ENCODE data around the gene DGCR8. TPM values are rescaled to one million over a fixed set of nuclear protein-coding genes. Genes with fewer than 3 reads are reported as not detected.

DGCR8 gene
- total RNA-seq, 1 experiment from 2014 or later: 41.7 TPM

DNA sequence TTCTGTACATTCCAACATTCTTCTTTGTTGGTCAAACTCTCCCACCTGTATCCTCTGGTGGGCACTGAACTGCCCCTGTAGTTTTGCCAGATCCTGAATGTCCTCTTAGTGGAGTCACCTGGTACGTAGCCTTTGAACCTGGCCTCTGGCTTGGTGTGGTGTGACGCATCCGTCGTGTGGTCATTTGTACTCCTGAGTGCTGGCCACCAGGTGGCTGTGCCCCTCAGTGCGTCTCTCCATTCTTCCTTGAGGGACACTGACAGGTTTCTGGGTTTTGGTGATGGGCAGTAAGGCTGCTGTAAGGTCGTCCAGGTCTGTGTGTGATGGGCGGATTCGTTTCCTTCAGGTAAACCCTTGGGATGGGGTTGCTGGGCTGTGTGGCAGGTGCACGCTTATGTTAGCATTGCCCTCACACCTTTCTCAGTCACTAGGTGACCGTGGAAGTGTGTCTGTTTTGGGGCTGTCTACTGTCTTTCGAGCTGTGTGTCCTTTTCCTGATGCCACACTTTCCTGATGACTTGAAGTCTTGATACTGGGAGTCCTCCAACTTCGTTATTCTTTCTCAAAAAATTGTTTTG, 22.3 kb downstream of the DGCR8 start:
- no peak overlapping the region for H3K4me3 ChIP-seq (ENCODE audit: low read length)
- H2AFZ ChIP-seq (ENCODE audit: low read length): no peak overlapping the region
- DNase-seq: no peak
- ChIA-PET CTCF (no interaction called here), POLR2A (ENCODE audit: unreplicated experiment) (no interaction called here)
- H3K27me3 ChIP-seq (ENCODE audit: low read length): no peaks in the 10 kb centered on the region
- BruUV-seq (replicated peaks): no TSS peak
- no peak for TF ChIP-seq EZH2 (IDR thresholded peaks at IDR 0.05; ENCODE audit: low read length, unreplicated experiment)
- TF ChIP-seq CTCF (conservative IDR thresholded peaks at IDR 0.05; ENCODE audit: low read depth, low read length): no peak; the same call in 1 of the 2 replicates
- no peak for TF ChIP-seq EZH2phosphoT487 (IDR thresholded peaks at IDR 0.05; ENCODE audit: borderline replicate concordance, low read length)
- H3K9me3 ChIP-seq (ENCODE audit: low read length): no peaks in the 10 kb centered on the region
- peaks cover 40% of the 10 kb centered on the region for H3K36me3 ChIP-seq (ENCODE audit: low read depth, low read length)
- H3K9ac ChIP-seq (ENCODE audit: low read length): no peak overlapping the region
- no peak overlapping the region for H3K4me2 ChIP-seq (ENCODE audit: low read length)
- no peaks in the 10 kb centered on the region for H3F3A ChIP-seq (ENCODE audit: low read length, unreplicated experiment)
- intact Hi-C loops (cut with micrococcal nuclease): no loop called here
- H3K27ac ChIP-seq (ENCODE audit: low read length): no peak overlapping the region
- no peaks in the 10 kb centered on the region for H3K4me1 ChIP-seq (ENCODE audit: insufficient read depth, low read length)
- peaks cover 20% of the 10 kb centered on the region for H3K79me2 ChIP-seq (ENCODE audit: low read length)
- no peaks in the 10 kb centered on the region for H3K9me2 ChIP-seq (replicated peaks; ENCODE audit: low read length)
- no peaks in the 10 kb centered on the region for H4K20me1 ChIP-seq (ENCODE audit: low read length)
- ATAC-seq: no peak

DNA sequence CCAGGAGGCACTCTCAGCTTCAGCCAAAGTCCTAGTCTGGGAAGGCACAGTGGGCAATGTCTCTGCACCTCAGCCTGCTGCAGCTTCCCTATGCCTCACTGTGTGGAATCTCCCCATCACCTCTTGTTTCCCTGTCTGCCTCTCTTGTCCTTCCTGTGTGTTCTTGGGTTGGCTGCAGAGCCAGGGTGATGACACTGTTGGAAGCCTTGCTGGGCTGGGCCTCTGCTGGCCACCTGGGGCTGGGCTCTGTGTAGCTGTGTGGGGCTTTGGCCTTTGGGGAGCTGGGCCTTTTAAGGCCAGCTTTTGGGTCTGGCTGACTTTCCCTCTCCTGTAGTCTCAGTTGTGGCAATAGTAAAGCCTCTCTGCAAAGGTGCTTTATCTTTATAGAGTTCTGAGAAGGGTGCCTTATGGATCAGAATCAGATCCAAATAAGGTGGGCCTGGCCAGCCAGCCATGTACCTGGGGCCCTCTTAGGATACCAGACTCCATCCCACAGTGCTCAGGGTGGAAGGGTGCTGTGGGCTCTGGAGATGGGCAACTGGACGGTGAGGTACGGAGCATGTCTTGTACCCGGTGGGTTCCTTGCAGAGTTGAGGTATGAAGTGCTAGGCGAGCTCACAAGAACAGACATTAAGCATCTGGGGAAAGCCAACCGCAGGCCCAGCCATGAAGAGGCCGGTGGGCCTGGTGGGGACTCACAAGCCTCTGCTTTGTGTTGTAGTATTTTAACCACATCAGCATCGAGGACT, 25.6 kb downstream of the DGCR8 start:
- ChIA-PET CTCF (no interaction called here), POLR2A (ENCODE audit: unreplicated experiment) (no interaction called here)
- intact Hi-C loops (cut with micrococcal nuclease): no loop called here
- Histone ChIP-seq H3K27ac (ENCODE audit: low read length) (no peak overlapping the region), H3K79me2 (ENCODE audit: low read length) (peaks cover 10% of the 10 kb centered on the region), H3K4me3 (ENCODE audit: low read length) (no peak overlapping the region), H3K9me3 (ENCODE audit: low read length) (no peaks in the 10 kb centered on the region), H3K4me2 (ENCODE audit: low read length) (no peak overlapping the region), H3K9me2 (replicated peaks; ENCODE audit: low read length) (no peaks in the 10 kb centered on the region), H3K9ac (ENCODE audit: low read length) (no peak overlapping the region), H3F3A (ENCODE audit: low read length, unreplicated experiment) (no peaks in the 10 kb centered on the region), H4K20me1 (ENCODE audit: low read length) (no peaks in the 10 kb centered on the region), H3K4me1 (ENCODE audit: insufficient read depth, low read length) (no peaks in the 10 kb centered on the region), H3K36me3 (ENCODE audit: low read depth, low read length) (peaks cover 26% of the 10 kb centered on the region), H2AFZ (ENCODE audit: low read length) (no peak overlapping the region), H3K27me3 (ENCODE audit: low read length) (no peaks in the 10 kb centered on the region)
- ATAC-seq (no peak), DNase-seq (no peak)
- no TSS peak for BruUV-seq (replicated peaks)
- no peak for TF ChIP-seq CTCF (conservative IDR thresholded peaks at IDR 0.05; ENCODE audit: low read depth, low read length)
- no peak for TF ChIP-seq EZH2 (IDR thresholded peaks at IDR 0.05; ENCODE audit: low read length, unreplicated experiment)
- TF ChIP-seq EZH2phosphoT487 (IDR thresholded peaks at IDR 0.05; ENCODE audit: borderline replicate concordance, low read length): no peak

GRCh38 chr22:20106205-20106848, 26.3 kb downstream of the DGCR8 start:
- DNase-seq (no peak), ATAC-seq (no peak)
- Histone ChIP-seq H3F3A (ENCODE audit: low read length, unreplicated experiment) (no peaks in the 10 kb centered on the region), H3K9me2 (replicated peaks; ENCODE audit: low read length) (no peaks in the 10 kb centered on the region), H2AFZ (ENCODE audit: low read length) (no peak overlapping the region), H3K9me3 (ENCODE audit: low read length) (no peaks in the 10 kb centered on the region), H3K27ac (ENCODE audit: low read length) (no peak overlapping the region), H3K4me3 (ENCODE audit: low read length) (no peak overlapping the region), H3K4me1 (ENCODE audit: insufficient read depth, low read length) (no peaks in the 10 kb centered on the region), H4K20me1 (ENCODE audit: low read length) (no peaks in the 10 kb centered on the region), H3K4me2 (ENCODE audit: low read length) (no peak overlapping the region), H3K79me2 (ENCODE audit: low read length) (peaks cover 10% of the 10 kb centered on the region), H3K27me3 (ENCODE audit: low read length) (no peaks in the 10 kb centered on the region), H3K36me3 (ENCODE audit: low read depth, low read length) (peaks cover 24% of the 10 kb centered on the region), H3K9ac (ENCODE audit: low read length) (no peak overlapping the region)
- TF ChIP-seq CTCF (conservative IDR thresholded peaks at IDR 0.05; ENCODE audit: low read depth, low read length) (no peak), EZH2 (IDR thresholded peaks at IDR 0.05; ENCODE audit: low read length, unreplicated experiment) (no peak), EZH2phosphoT487 (IDR thresholded peaks at IDR 0.05; ENCODE audit: borderline replicate concordance, low read length) (no peak)
- intact Hi-C loops (cut with micrococcal nuclease): no loop called here
- POLR2A ChIA-PET (ENCODE audit: unreplicated experiment): no interaction called here
- no TSS peak for BruUV-seq (replicated peaks)
- CTCF ChIA-PET: no interaction called here
